Panc1 (cell line): Measurements from ENCODE around the gene CELA1. TPM values are rescaled to one million over a fixed set of nuclear protein-coding genes. Genes with fewer than 3 reads are reported as not detected.

Experiments used
- ATAC-seq: fragments of 200-7000 bp; cut with Tn5 transposase; 2 replicates; pipeline ENCODE4 v1.9.1; 2020; ENCODE audit warnings: mild to moderate bottlenecking, moderate library complexity
- BruUV-seq: library from RNA; stranded (reverse); fragments of 400-500 nt; replicated peaks from 2 replicates; lab custom pipeline; 2021; lab: Mats Ljungman, UMichigan
- CTCF ChIA-PET: fragments of 300-600 bp; sonication (Branson Sonifier 250); formaldehyde crosslinking; loops from one replicate; lab custom pipeline; 2022; ENCODE audit warnings: antibody characterized with exemption; lab: Charles Lee
- POLR2A ChIA-PET: fragments of 300-600 bp; sonication (Branson Sonifier 250); formaldehyde crosslinking; loops from one replicate; lab custom pipeline; 2022; ENCODE audit warnings: antibody characterized with exemption; lab: Charles Lee
- DNase-seq: peaks from one replicate; pipeline ENCODE4 v3.0.0-alpha.2; 2010; ENCODE audit warnings: low read depth, low spot score
- H3K27ac ChIP-seq: 2 replicates; pipeline ENCODE4 v1.5.1; 2011; ENCODE audit warnings: mild to moderate bottlenecking, low read length, inconsistent platforms
- H3K27me3 ChIP-seq: fragments of 200-500 bp; sonication (Bioruptor generic); 2 replicates; pipeline ENCODE4 v1.6.0; 2014; ENCODE audit warnings: low read length, inconsistent platforms; ENCODE audit not compliant: control insufficient read depth, insufficient read depth
- H3K36me3 ChIP-seq: fragments of 200-500 bp; sonication (Bioruptor generic); 2 replicates; pipeline ENCODE4 v1.5.1; 2014; ENCODE audit warnings: inconsistent platforms, mild to moderate bottlenecking, low read length, moderate library complexity; ENCODE audit not compliant: control insufficient read depth, insufficient read depth
- H3K4me1 ChIP-seq: 2 replicates; pipeline ENCODE4 v1.5.1; 2011; ENCODE audit warnings: inconsistent platforms, mild to moderate bottlenecking, low read length, moderate library complexity; ENCODE audit not compliant: control insufficient read depth, insufficient read depth
- H3K4me3 ChIP-seq, 2 experiments: 2 replicates each; pipeline ENCODE4 v1.5.1; 2011 to 2012; ENCODE audit warnings: low read depth in 2 of 2, low read length in 2 of 2, mild to moderate bottlenecking in 2 of 2, inconsistent platforms in 1 of 2, moderate library complexity in 1 of 2
- H3K9me3 ChIP-seq: fragments of 200-500 bp; sonication (Bioruptor generic); 2 replicates; pipeline ENCODE4 v1.5.1; 2014; ENCODE audit warnings: low read depth, mild to moderate bottlenecking, inconsistent platforms, low read length, moderate library complexity; ENCODE audit not compliant: control insufficient read depth, insufficient read depth
- POLR2AphosphoS5 ChIP-seq: IDR thresholded peaks from 2 replicates; pipeline ENCODE4 v1.6.1; 2012; ENCODE audit warnings: mild to moderate bottlenecking, low read depth, low read length, moderate library complexity
- SIN3A ChIP-seq: IDR thresholded peaks from 2 replicates; pipeline ENCODE4 v1.6.1; 2012; ENCODE audit warnings: low read depth, mild to moderate bottlenecking, low read length, moderate library complexity, borderline replicate concordance; ENCODE audit not compliant: insufficient read depth
- TCF7L2 ChIP-seq: IDR thresholded peaks from 2 replicates; pipeline ENCODE4 v1.6.1; 2011; ENCODE audit warnings: mild to moderate bottlenecking, low read depth, low read length, inconsistent platforms
- in situ Hi-C: cut with HindIII; loops from 2 replicates; pipeline ENCODE4 v1.10.0; 2016; ENCODE audit warnings: low sequenced_read_pairs, low pct_unique_long_range_greater_than_20kb
- intact Hi-C: fragments of 100-400 bp; cut with micrococcal nuclease; formaldehyde crosslinking; loops from one replicate; pipeline ENCODE4 v1.10.0; 2022; ENCODE audit not compliant: unreplicated experiment
- total RNA-seq: library from RNA; stranded (reverse); gene quantifications from one replicate; pipeline ENCODE4 v1.2.1, GENCODE V29; 2021; ENCODE audit not compliant: unreplicated experiment
- TF ChIP-seq, protein P1 (sequence below): fragments of 450-650 bp; IDR thresholded peaks from 2 replicates; pipeline ENCODE4 v1.5.1; 2017; ENCODE audit warnings: mild to moderate bottlenecking
- TF ChIP-seq, protein P2 (sequence below), 2 experiments: IDR thresholded peaks; 2 replicates each; pipeline ENCODE4 v1.6.1; 2011 to 2012; ENCODE audit warnings: low read depth in 2 of 2, control low read depth in 1 of 2, low read length in 1 of 2, mild to moderate bottlenecking in 1 of 2, moderate library complexity in 1 of 2; ENCODE audit not compliant: insufficient read depth in 1 of 2

CELA1 gene
- total RNA-seq, 1 experiment from 2014 or later = not detected

DNA sequence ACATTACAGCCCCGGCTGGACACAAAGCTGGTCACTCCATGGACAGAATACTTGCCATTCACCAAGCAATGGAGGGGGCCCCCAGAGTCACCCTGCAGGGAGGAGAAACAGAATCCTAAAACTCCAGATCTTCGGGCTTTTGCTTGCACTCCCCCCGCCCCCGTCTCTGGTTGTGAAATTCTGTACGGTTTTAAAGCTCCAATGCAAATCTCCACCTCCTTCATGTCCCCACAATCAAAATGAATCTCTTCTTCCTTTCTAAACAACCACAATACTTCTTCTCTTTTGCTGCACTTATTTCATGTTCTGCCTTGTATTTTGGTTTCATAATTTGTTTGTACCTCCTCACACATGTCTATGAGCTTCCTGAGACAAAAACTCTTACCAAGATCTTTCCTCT is 16.7 kb downstream of the CELA1 start:
- BruUV-seq = no TSS peak
- DNase-seq (no peak), ATAC-seq (no peak)
- Histone ChIP-seq H3K4me1 (no peaks in the 10 kb centered on the region), H3K27ac (no peak overlapping the region), H3K27me3 (no peaks in the 10 kb centered on the region), H3K36me3 (no peaks in the 10 kb centered on the region), H3K9me3 (no peaks in the 10 kb centered on the region), H3K4me3 (no peak overlapping the region)
- ChIA-PET POLR2A (interaction anchor here (0.6 kb wide), 1 partner anchor 324 kb away, joined by 6 read pairs; no protein-coding TSS in a partner anchor), CTCF (interaction anchor here (0.5 kb wide), 1 partner anchor 24 kb away, joined by 3 read pairs; no protein-coding TSS in a partner anchor)
- in situ Hi-C loops (no loop called here), intact Hi-C loops (no loop called here)
- TF ChIP-seq TCF7L2 = no peak
- TF ChIP-seq, protein P1, sequence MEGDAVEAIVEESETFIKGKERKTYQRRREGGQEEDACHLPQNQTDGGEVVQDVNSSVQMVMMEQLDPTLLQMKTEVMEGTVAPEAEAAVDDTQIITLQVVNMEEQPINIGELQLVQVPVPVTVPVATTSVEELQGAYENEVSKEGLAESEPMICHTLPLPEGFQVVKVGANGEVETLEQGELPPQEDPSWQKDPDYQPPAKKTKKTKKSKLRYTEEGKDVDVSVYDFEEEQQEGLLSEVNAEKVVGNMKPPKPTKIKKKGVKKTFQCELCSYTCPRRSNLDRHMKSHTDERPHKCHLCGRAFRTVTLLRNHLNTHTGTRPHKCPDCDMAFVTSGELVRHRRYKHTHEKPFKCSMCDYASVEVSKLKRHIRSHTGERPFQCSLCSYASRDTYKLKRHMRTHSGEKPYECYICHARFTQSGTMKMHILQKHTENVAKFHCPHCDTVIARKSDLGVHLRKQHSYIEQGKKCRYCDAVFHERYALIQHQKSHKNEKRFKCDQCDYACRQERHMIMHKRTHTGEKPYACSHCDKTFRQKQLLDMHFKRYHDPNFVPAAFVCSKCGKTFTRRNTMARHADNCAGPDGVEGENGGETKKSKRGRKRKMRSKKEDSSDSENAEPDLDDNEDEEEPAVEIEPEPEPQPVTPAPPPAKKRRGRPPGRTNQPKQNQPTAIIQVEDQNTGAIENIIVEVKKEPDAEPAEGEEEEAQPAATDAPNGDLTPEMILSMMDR = no peak
- no peak for TF ChIP-seq SIN3A
- TF ChIP-seq POLR2AphosphoS5 = no peak
- TF ChIP-seq, protein P2, sequence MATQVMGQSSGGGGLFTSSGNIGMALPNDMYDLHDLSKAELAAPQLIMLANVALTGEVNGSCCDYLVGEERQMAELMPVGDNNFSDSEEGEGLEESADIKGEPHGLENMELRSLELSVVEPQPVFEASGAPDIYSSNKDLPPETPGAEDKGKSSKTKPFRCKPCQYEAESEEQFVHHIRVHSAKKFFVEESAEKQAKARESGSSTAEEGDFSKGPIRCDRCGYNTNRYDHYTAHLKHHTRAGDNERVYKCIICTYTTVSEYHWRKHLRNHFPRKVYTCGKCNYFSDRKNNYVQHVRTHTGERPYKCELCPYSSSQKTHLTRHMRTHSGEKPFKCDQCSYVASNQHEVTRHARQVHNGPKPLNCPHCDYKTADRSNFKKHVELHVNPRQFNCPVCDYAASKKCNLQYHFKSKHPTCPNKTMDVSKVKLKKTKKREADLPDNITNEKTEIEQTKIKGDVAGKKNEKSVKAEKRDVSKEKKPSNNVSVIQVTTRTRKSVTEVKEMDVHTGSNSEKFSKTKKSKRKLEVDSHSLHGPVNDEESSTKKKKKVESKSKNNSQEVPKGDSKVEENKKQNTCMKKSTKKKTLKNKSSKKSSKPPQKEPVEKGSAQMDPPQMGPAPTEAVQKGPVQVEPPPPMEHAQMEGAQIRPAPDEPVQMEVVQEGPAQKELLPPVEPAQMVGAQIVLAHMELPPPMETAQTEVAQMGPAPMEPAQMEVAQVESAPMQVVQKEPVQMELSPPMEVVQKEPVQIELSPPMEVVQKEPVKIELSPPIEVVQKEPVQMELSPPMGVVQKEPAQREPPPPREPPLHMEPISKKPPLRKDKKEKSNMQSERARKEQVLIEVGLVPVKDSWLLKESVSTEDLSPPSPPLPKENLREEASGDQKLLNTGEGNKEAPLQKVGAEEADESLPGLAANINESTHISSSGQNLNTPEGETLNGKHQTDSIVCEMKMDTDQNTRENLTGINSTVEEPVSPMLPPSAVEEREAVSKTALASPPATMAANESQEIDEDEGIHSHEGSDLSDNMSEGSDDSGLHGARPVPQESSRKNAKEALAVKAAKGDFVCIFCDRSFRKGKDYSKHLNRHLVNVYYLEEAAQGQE (IDR thresholded peaks at IDR 0.05; ENCODE audit: insufficient read depth in 1 of 2, low read depth in 2 of 2, low read length in 1 of 2) = no peak

DNA sequence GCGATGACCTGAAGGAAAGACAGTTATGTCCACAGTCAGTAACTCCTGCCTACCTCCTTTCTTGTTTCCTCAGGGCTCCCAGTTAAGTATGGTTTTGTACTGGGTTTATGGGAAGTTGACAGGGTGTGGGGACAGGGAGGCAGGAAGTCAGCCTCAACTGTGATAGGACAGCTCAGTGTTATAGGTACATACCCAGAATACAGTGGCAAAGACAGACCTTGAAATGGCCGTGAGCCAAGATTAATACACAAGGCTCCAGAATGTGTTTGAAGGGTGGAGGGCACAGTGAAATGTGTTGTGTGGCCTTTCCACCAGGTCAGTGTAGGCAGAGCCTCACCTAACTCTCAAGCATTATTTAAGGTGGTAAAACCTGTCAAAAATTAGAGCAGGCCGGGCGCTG is 17.9 kb downstream of the CELA1 start:
- ChIA-PET POLR2A (interaction anchor here (0.5 kb wide), 1 partner anchor 74 kb away, joined by 3 read pairs; no protein-coding TSS in a partner anchor), CTCF (no interaction called here)
- H3K27ac ChIP-seq = no peak overlapping the region
- in situ Hi-C loops = no loop called here
- H3K36me3 ChIP-seq = no peaks in the 10 kb centered on the region
- no peak for TF ChIP-seq SIN3A
- DNase-seq (no peak), ATAC-seq (no peak)
- intact Hi-C loops = no loop called here
- no TSS peak for BruUV-seq
- no peak overlapping the region for H3K4me3 ChIP-seq
- H3K27me3 ChIP-seq = no peaks in the 10 kb centered on the region
- H3K9me3 ChIP-seq = no peaks in the 10 kb centered on the region
- H3K4me1 ChIP-seq = no peaks in the 10 kb centered on the region

DNA sequence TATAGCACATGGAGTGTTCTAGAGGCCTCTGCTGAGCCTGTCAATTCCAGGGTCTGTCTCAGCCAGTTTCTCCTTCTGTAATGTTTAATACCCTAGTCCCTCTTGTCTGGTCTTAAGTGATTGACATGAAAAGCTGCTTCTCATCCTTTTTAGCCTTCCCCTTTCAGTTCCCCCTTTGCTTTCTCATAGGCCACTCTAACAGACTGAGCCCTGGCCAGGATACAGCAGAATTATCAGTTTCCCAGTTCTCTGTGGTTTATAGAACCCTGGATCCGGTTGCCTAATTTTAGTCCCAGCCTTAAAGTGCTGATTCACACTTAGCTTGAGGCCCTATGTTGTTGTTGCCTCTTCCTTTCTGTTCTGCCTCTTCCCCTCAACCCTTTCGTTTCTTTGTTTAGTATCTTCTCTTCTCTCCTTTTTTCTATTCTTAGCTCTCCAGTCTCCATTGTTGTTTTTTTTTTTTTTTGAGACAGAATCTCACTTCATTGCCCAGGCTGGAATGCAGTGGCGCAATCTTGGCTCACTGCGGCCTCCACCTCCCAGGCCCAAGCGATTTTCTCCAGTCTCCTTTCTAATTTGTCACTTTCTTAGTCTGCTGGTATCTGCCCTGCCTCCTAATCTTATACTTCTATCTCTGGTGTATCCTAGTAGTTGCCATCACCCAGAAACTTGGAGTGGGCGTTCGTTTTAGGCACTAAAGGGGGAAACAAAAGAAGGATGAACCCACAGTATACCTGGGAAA is 19.6 kb downstream of the CELA1 start:
- no peak for DNase-seq
- no peaks in the 10 kb centered on the region for H3K36me3 ChIP-seq
- H3K27ac ChIP-seq = no peak overlapping the region
- no peak for ATAC-seq
- intact Hi-C loops (no loop called here), in situ Hi-C loops (no loop called here)
- no peaks in the 10 kb centered on the region for H3K9me3 ChIP-seq
- CTCF ChIA-PET = no interaction called here
- H3K4me3 ChIP-seq = no peak overlapping the region
- TF ChIP-seq, protein P2 (IDR thresholded peaks at IDR 0.05; ENCODE audit: insufficient read depth in 1 of 2, low read depth in 2 of 2, low read length in 1 of 2) = no peak
- TF ChIP-seq, protein P1 = no peak
- TF ChIP-seq POLR2AphosphoS5 = no peak
- no peak for TF ChIP-seq SIN3A
- TF ChIP-seq TCF7L2 = no peak
- H3K27me3 ChIP-seq = no peaks in the 10 kb centered on the region
- no peaks in the 10 kb centered on the region for H3K4me1 ChIP-seq
- POLR2A ChIA-PET = interaction anchor here (0.7 kb wide), 1 partner anchor 161 kb away, joined by 9 read pairs; no protein-coding TSS in a partner anchor
- no TSS peak for BruUV-seq
